Common myeloid progenitor, CD34-positive (primary cell): Measurements from ENCODE around the gene NECAB3.

Experiments
- CTCF ChIA-PET: fragments of 350-600 bp; sonication (Branson Sonifier 250); formaldehyde crosslinking; loops from one replicate; lab custom pipeline; 2021; ENCODE audit warnings: antibody characterized with exemption; lab: Charles Lee
- POLR2A ChIA-PET: fragments of 350-600 bp; sonication (Branson Sonifier 250); formaldehyde crosslinking; loops from one replicate; lab custom pipeline; 2021; ENCODE audit warnings: antibody characterized with exemption; lab: Charles Lee
- DNase-seq, 3 donors: peaks; one replicate each; pipeline versions ENCODE4 v3.0.0 to v3.0.0-alpha.2; 2013
- H3K27ac ChIP-seq, 2 experiments: 1 replicate in 1 of 2; 2 replicates in 1 of 2; pipeline ENCODE4 v1.7.0; 2013; ENCODE audit warnings: inconsistent platforms in 2 of 2, low read length in 2 of 2, mild to moderate bottlenecking in 2 of 2, low read depth in 1 of 2, moderate library complexity in 1 of 2; ENCODE audit not compliant: severe bottlenecking in 2 of 2, insufficient read depth in 1 of 2, poor library complexity in 1 of 2
- H3K27me3 ChIP-seq, 5 experiments: replicated peaks in 2 of 5; 1 replicate in 3 of 5; 2 replicates in 2 of 5; pipeline versions ENCODE4 v1.6.1 to v1.7.0; 2013; ENCODE audit warnings: low read length in 4 of 5, mild to moderate bottlenecking in 2 of 5, moderate library complexity in 2 of 5, inconsistent platforms in 1 of 5; ENCODE audit not compliant: insufficient read depth in 5 of 5, control insufficient read depth in 4 of 5
- H3K36me3 ChIP-seq, 4 experiments: 1 replicate in 2 of 4; 2 replicates in 2 of 4; pipeline versions ENCODE4 v1.6.1 to v1.7.0; 2013; ENCODE audit warnings: low read length in 3 of 4, control low read depth in 1 of 4, mild to moderate bottlenecking in 1 of 4; ENCODE audit not compliant: control insufficient read depth in 4 of 4, insufficient read depth in 4 of 4
- H3K4me1 ChIP-seq, 4 experiments: 1 replicate in 3 of 4; 2 replicates in 1 of 4; pipeline versions ENCODE4 v1.6.1 to v1.7.1; 2013; ENCODE audit warnings: low read length in 3 of 4, mild to moderate bottlenecking in 3 of 4, control low read depth in 1 of 4, inconsistent platforms in 1 of 4, moderate library complexity in 1 of 4; ENCODE audit not compliant: control insufficient read depth in 4 of 4, insufficient read depth in 4 of 4; ENCODE audit errors: control extremely low read depth in 1 of 4
- H3K4me3 ChIP-seq, 7 experiments: 1 replicate in 4 of 7; 2 replicates in 3 of 7; pipeline versions ENCODE4 v1.5.1 to v1.7.0; 2013; ENCODE audit warnings: mild to moderate bottlenecking in 7 of 7, low read length in 6 of 7, moderate library complexity in 6 of 7, inconsistent platforms in 2 of 7, low read depth in 2 of 7, control low read depth in 1 of 7; ENCODE audit not compliant: insufficient read depth in 4 of 7, control insufficient read depth in 1 of 7; ENCODE audit errors: extremely low read depth in 1 of 7
- H3K9me3 ChIP-seq, 5 experiments: 1 replicate in 4 of 5; 2 replicates in 1 of 5; pipeline versions ENCODE4 v1.6.1 to v1.7.1; 2013; ENCODE audit warnings: low read length in 4 of 5, mild to moderate bottlenecking in 2 of 5, inconsistent platforms in 1 of 5, low read depth in 1 of 5, moderate library complexity in 1 of 5; ENCODE audit not compliant: control insufficient read depth in 4 of 5, insufficient read depth in 2 of 5; ENCODE audit errors: control extremely low read depth in 1 of 5
- WGBS: methylation state at CpG from one replicate; pipeline ENCODE4 v1.1.5; 2013; ENCODE audit not compliant: insufficient coverage; 5-methylcytosine and 5-hydroxymethylcytosine counted together

The NECAB3 gene

DNA sequence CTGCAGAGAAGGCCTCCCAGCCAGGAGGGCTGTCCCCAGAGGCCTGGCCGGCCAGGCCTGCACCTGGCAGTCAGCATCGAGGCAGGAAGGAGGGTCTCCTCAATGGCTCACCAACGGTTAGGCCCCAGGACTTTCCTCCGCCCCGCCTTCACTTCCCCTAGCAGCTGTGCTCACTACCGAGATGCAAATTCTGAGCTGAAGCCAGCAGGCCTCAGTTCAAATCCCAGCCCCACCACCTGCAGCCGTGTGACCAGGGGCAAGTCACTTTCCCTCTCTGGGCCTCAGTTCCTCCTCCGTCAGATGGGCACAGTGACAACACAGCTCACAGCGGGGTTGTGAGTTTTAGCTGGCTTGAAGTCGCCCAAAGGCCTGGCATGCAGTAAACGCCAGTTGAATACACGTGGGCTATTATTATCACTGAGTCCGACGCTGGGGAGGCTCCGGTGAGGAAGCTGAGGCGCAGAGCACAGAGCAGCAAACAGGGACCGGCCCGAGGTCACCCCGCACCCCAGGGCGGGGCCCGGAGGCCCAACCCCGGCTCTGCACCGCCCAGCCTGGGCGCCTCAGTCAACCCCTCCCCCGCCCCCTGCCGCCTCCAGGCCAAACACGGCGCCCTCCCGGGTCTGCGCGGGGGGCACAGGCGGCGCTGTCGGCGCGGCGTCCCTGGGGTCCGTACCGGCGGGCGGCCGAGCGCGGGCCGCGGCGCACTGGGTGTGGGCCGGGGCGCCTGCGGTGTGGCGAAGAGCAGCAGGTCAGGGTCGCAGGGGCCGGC, 11.3 kb upstream of the NECAB3 start:
- DNase-seq, result peak in 2 of 3 donors; percentile 49 to 51
- Histone ChIP-seq H3K4me3 (peak overlapping the region; percentile 31 to 89 (median 71)), H3K9me3 (no peaks in the 10 kb centered on the region), H3K27ac (peak overlapping the region in 1 of 2 experiments; percentile 46), H3K36me3 (peaks cover 0 to 20% (median 2%) of the 10 kb centered on the region in 4 experiments), H3K27me3 (no peaks in the 10 kb centered on the region), H3K4me1 (peaks cover 0 to 55% (median 25%) of the 10 kb centered on the region in 4 experiments)
- ChIA-PET CTCF (interaction anchor here (0.7 to 2.6 kb wide), 6 partner anchors 10 to 232 kb away, joined by 3 to 7 read pairs (median 3); partner anchors contain the start of gene ACTL10), POLR2A (no interaction called here)
- 4% methylated on average over 27 of the region's 53 CpGs for WGBS

- no peaks in the 10 kb centered on the region for H3K9me3 ChIP-seq
- H3K36me3 ChIP-seq, result peaks cover 0 to 28% (median 4%) of the 10 kb centered on the region in 4 experiments
- peak overlapping the region in 5 of 7 experiments; percentile 53 to 89 (median 74) for H3K4me3 ChIP-seq
- no peaks in the 10 kb centered on the region for H3K27me3 ChIP-seq
- H3K4me1 ChIP-seq, result peaks cover 0 to 48% (median 21%) of the 10 kb centered on the region in 4 experiments
- ChIA-PET POLR2A (no interaction called here), CTCF (interaction anchor here (0.7 to 2.6 kb wide), 6 partner anchors 9 to 231 kb away, joined by 3 to 7 read pairs (median 3); partner anchors contain the start of gene ACTL10)
- peak overlapping the region in 1 of 2 experiments; percentile 46 for H3K27ac ChIP-seq
- WGBS, result 75% methylated on average over 8 of the region's 10 CpGs
- peak in 2 of 3 donors; percentile 31 for DNase-seq
These were observed 10.5 kb upstream of the NECAB3 start for GRCh38 chr20:33684533-33685327.

GRCh38 chr20:33681728-33682353, 7.6 kb upstream of the NECAB3 start:
- CTCF ChIA-PET, result interaction anchor here (0.7 to 5.1 kb wide), 2 partner anchors 13 to 166 kb away, joined by 3 to 44 read pairs; partner anchors contain the start of gene ACTL10
- Histone ChIP-seq H3K4me3 (no peak overlapping the region), H3K27me3 (no peaks in the 10 kb centered on the region), H3K36me3 (peaks cover 0 to 55% (median 21%) of the 10 kb centered on the region in 4 experiments), H3K27ac (no peak overlapping the region), H3K9me3 (no peaks in the 10 kb centered on the region), H3K4me1 (peaks cover 0 to 24% (median 17%) of the 10 kb centered on the region in 4 experiments)
- no peak for DNase-seq
- WGBS, result 93% methylated on average over 8 of the region's 9 CpGs
- POLR2A ChIA-PET, result interaction anchor here (0.7 kb wide), 1 partner anchor 1004 kb away, joined by 3 read pairs; no protein-coding TSS in a partner anchor

DNA sequence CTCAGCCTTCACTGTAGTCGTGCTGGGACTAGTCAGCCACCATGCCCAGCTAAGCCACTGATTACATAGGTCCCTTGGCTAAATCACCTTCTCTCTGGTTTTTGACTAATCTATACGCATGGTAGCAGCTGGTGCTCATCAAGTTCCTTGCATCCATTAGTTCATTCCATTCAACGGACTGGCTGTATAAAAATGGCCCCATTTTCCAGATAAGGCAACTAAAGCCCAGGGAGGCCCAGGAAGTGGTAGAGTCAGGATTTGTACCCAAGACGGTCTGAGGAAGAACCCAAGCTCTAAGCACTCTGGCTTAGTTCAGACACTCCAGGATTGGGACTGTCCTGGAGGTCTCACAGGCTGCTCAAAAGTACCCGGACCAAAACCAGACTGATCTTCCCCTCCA, 7.1 kb upstream of the NECAB3 start:
- 99% methylated on average over 5 of the region's 5 CpGs for WGBS
- H3K27me3 ChIP-seq, result no peaks in the 10 kb centered on the region

GRCh38 chr20:33680686-33681085, 6.5 kb upstream of the NECAB3 start:
- Histone ChIP-seq H3K4me1 (peaks cover 0 to 20% (median 14%) of the 10 kb centered on the region in 4 experiments), H3K27ac (no peak overlapping the region), H3K27me3 (no peaks in the 10 kb centered on the region), H3K9me3 (no peaks in the 10 kb centered on the region), H3K4me3 (no peak overlapping the region), H3K36me3 (peaks cover 0 to 66% (median 24%) of the 10 kb centered on the region in 4 experiments)
- WGBS, result 100% methylated on average over 2 of the region's 2 CpGs
- DNase-seq, result no peak
- CTCF ChIA-PET, result interaction anchor here (0.8 to 5.1 kb wide), 2 partner anchors 8 to 12 kb away, joined by 3 to 44 read pairs; partner anchors contain the start of gene ACTL10
- POLR2A ChIA-PET, result no interaction called here

More for the DNA sequence above, 7.1 kb upstream of the NECAB3 start:
- H3K9me3 ChIP-seq, result no peaks in the 10 kb centered on the region
- H3K4me1 ChIP-seq, result peaks cover 0 to 20% (median 14%) of the 10 kb centered on the region in 4 experiments
- ChIA-PET CTCF (interaction anchor here (0.7 to 5.1 kb wide), 3 partner anchors 9 to 165 kb away, joined by 3 to 44 read pairs (median 3); partner anchors contain the start of gene ACTL10), POLR2A (interaction anchor here (0.7 kb wide), 1 partner anchor 1004 kb away, joined by 3 read pairs; no protein-coding TSS in a partner anchor)
- DNase-seq, result no peak
- H3K27ac ChIP-seq, result no peak overlapping the region
- H3K36me3 ChIP-seq, result peaks cover 0 to 61% (median 24%) of the 10 kb centered on the region in 4 experiments
- no peak overlapping the region for H3K4me3 ChIP-seq

GRCh38 chr20:33679758-33680485, 5.7 kb upstream of the NECAB3 start:
- ChIA-PET POLR2A (interaction anchor here (0.8 kb wide), 1 partner anchor 10 kb away, joined by 12 read pairs; no protein-coding TSS in a partner anchor), CTCF (interaction anchor here (1.2 to 5.1 kb wide), 3 partner anchors 11 to 16 kb away, joined by 3 to 44 read pairs (median 4); partner anchors contain the start of gene ACTL10)
- no peak for DNase-seq
- Histone ChIP-seq H3K9me3 (no peaks in the 10 kb centered on the region), H3K4me1 (peaks cover 0 to 14% (median 8%) of the 10 kb centered on the region in 4 experiments), H3K27ac (no peak overlapping the region), H3K4me3 (no peak overlapping the region), H3K36me3 (peaks cover 0 to 66% (median 24%) of the 10 kb centered on the region in 4 experiments), H3K27me3 (no peaks in the 10 kb centered on the region)
- 92% methylated on average over 18 of the region's 20 CpGs for WGBS
